Activated CD8-positive, alpha-beta T cell treated with anti-CD3 and anti-CD28 coated beads for 36 hours (primary cell): ENCODE measurements around the gene ADGRA1. TPM values are rescaled to one million over a fixed set of nuclear protein-coding genes. Genes with fewer than 3 reads are reported as not detected.

Experiments
- ATAC-seq: fragments of 200-7000 bp; cut with Tn5 transposase; one replicate; pipeline ENCODE4 v1.10.0; 2021; ENCODE audit warnings: mild to moderate bottlenecking, moderate library complexity
- CTCF ChIA-PET: fragments of 350-600 bp; sonication (Branson Sonifier 250); formaldehyde crosslinking; loops from one replicate; lab custom pipeline; 2021; ENCODE audit warnings: antibody characterized with exemption; lab: Charles Lee
- POLR2A ChIA-PET: fragments of 350-600 bp; sonication (Branson Sonifier 250); formaldehyde crosslinking; loops from one replicate; lab custom pipeline; 2021; ENCODE audit warnings: antibody characterized with exemption; lab: Charles Lee
- DNase-seq: peaks from one replicate; pipeline ENCODE4 v3.0.0-alpha.2; 2020
- H3K27ac Mint-ChIP-seq: one replicate; pipeline ENCODE4 v1.8.0; 2021; ENCODE audit warnings: mild to moderate bottlenecking, mixed read lengths
- H3K27me3 Mint-ChIP-seq: one replicate; pipeline ENCODE4 v1.8.0; 2021; ENCODE audit warnings: mixed read lengths
- H3K36me3 Mint-ChIP-seq: one replicate; pipeline ENCODE4 v1.8.0; 2021; ENCODE audit warnings: low read depth, mixed read lengths
- H3K4me1 Mint-ChIP-seq: one replicate; pipeline ENCODE4 v1.8.0; 2021; ENCODE audit warnings: low read depth, mixed read lengths
- H3K4me3 Mint-ChIP-seq: one replicate; pipeline ENCODE4 v1.8.0; 2021; ENCODE audit warnings: mild to moderate bottlenecking, moderate library complexity, mixed read lengths
- H3K9me3 Mint-ChIP-seq: one replicate; pipeline ENCODE4 v1.8.0; 2021; ENCODE audit warnings: mixed read lengths
- CTCF ChIP-seq: fragments of 200-600 bp; IDR thresholded peaks from one replicate; pipeline ENCODE4 v1.8.0; 2022; ENCODE audit warnings: antibody characterized with exemption, mild to moderate bottlenecking
- intact Hi-C: fragments of 100-400 bp; cut with micrococcal nuclease; formaldehyde crosslinking; loops from one replicate; pipeline ENCODE4 v1.10.0; 2022
- total RNA-seq, 2 experiments: library from RNA; stranded (reverse); gene quantifications; one replicate each; pipeline ENCODE4 v1.2.3, GENCODE V29; 2021

Gene ADGRA1
- total RNA-seq, 2 experiments from 2014 or later = not detected

GRCh38 chr10:133088956-133089800 lies 1.5 kb downstream of the ADGRA1 start:
- no peak for DNase-seq
- intact Hi-C loops = no loop called here
- POLR2A ChIA-PET = no interaction called here
- Mint-ChIP-seq H3K4me1 (no peaks in the 10 kb centered on the region), H3K27ac (no peak overlapping the region), H3K4me3 (no peak overlapping the region), H3K27me3 (peaks cover 20% of the 10 kb centered on the region), H3K36me3 (no peaks in the 10 kb centered on the region), H3K9me3 (no peaks in the 10 kb centered on the region)
- no peak for ATAC-seq
- CTCF ChIA-PET = no interaction called here
- TF ChIP-seq CTCF = no peak

GRCh38 chr10:133090101-133090500 lies 2.4 kb downstream of the ADGRA1 start:
- no peak overlapping the region for H3K4me3 Mint-ChIP-seq
- intact Hi-C loops = no loop called here
- peaks cover 18% of the 10 kb centered on the region for H3K27me3 Mint-ChIP-seq
- no peak for DNase-seq
- no peaks in the 10 kb centered on the region for H3K9me3 Mint-ChIP-seq
- ChIA-PET POLR2A (no interaction called here), CTCF (no interaction called here)
- no peak for ATAC-seq
- TF ChIP-seq CTCF = no peak
- H3K36me3 Mint-ChIP-seq = no peaks in the 10 kb centered on the region
- H3K27ac Mint-ChIP-seq = no peak overlapping the region
- no peaks in the 10 kb centered on the region for H3K4me1 Mint-ChIP-seq

- H3K36me3 Mint-ChIP-seq = no peaks in the 10 kb centered on the region
- no peak for DNase-seq
- H3K4me1 Mint-ChIP-seq = no peaks in the 10 kb centered on the region
- peaks cover 18% of the 10 kb centered on the region for H3K27me3 Mint-ChIP-seq
- H3K4me3 Mint-ChIP-seq = no peak overlapping the region
- H3K27ac Mint-ChIP-seq = no peak overlapping the region
- no peak for TF ChIP-seq CTCF
- ATAC-seq = no peak
- no peaks in the 10 kb centered on the region for H3K9me3 Mint-ChIP-seq
- ChIA-PET POLR2A (no interaction called here), CTCF (no interaction called here)
- intact Hi-C loops = no loop called here
Measured at GRCh38 chr10:133090654-133091053, 2.9 kb downstream of the ADGRA1 start.

GRCh38 chr10:133091316-133091715 lies 3.6 kb downstream of the ADGRA1 start:
- ChIA-PET POLR2A (no interaction called here), CTCF (no interaction called here)
- peaks cover 18% of the 10 kb centered on the region for H3K27me3 Mint-ChIP-seq
- no peak for TF ChIP-seq CTCF
- H3K27ac Mint-ChIP-seq = no peak overlapping the region
- H3K4me1 Mint-ChIP-seq = no peaks in the 10 kb centered on the region
- DNase-seq (no peak), ATAC-seq (no peak)
- H3K9me3 Mint-ChIP-seq = no peaks in the 10 kb centered on the region
- intact Hi-C loops = no loop called here
- no peaks in the 10 kb centered on the region for H3K36me3 Mint-ChIP-seq
- H3K4me3 Mint-ChIP-seq = no peak overlapping the region

- ChIA-PET POLR2A (no interaction called here), CTCF (no interaction called here)
- ATAC-seq (no peak), DNase-seq (no peak)
- H3K27me3 Mint-ChIP-seq = peaks cover 11% of the 10 kb centered on the region
- H3K27ac Mint-ChIP-seq = no peak overlapping the region
- no peak for TF ChIP-seq CTCF
- no peaks in the 10 kb centered on the region for H3K9me3 Mint-ChIP-seq
- no peak overlapping the region for H3K4me3 Mint-ChIP-seq
- no peaks in the 10 kb centered on the region for H3K36me3 Mint-ChIP-seq
- intact Hi-C loops = no loop called here
- H3K4me1 Mint-ChIP-seq = no peaks in the 10 kb centered on the region
Measured at GRCh38 chr10:133093291-133093690, 5.6 kb downstream of the ADGRA1 start.
